Fibroblast of skin of back (primary cell): ENCODE measurements around the gene CFAP251.
A peak's percentile ranks its signal among the peaks of the same experiment; 100 is the strongest.
"Not testable (repeated sequence)": the region's sequence is repeated elsewhere in the genome, so short reads cannot be mapped to it uniquely, and the experiment has no call there.

Experiments used
- DNase-seq: peaks from one replicate; pipeline ENCODE4 v3.0.0-alpha.2; 2013

Gene CFAP251

GRCh38 chr12:121975021-121975420 is 56.6 kb downstream of the CFAP251 start:
- DNase-seq, result no peak

GRCh38 chr12:121976950-121977349 is 58.6 kb downstream of the CFAP251 start:
- no peak for DNase-seq

DNA sequence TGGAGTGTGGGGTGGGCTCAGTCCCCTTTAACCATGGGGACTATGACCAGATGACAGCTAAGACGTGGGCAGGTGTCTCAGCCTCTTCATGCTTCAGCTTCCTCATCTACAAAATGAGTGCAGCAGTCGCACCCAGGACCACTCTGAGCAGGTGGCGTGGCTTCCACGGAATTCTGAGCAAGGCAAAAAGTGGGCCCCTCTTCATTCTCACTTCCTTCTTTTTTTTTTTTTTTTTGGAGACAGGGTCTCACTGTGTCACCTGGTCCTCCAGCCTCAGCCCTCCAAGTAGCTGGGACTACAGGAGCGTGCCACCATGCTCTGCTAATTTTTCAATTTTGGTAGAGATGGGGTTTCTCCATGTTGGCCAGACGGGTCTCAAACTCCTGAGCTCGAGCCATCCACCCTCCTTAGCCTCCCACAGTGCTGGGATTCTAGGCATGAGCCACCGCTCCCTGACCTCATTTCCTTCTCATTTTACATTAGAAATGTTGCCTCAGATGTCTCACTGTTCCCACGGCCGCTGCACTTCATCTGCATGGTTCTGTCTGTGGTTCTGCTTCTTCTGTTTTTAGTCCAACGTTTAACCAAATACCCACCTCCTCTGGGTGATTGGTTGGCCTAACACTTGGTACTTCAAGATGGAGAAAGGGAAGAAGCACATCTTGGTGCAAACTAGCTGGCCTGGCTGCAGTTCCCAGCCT is 61.9 kb downstream of the CFAP251 start:
- DNase-seq, result peak; percentile 42

DNA sequence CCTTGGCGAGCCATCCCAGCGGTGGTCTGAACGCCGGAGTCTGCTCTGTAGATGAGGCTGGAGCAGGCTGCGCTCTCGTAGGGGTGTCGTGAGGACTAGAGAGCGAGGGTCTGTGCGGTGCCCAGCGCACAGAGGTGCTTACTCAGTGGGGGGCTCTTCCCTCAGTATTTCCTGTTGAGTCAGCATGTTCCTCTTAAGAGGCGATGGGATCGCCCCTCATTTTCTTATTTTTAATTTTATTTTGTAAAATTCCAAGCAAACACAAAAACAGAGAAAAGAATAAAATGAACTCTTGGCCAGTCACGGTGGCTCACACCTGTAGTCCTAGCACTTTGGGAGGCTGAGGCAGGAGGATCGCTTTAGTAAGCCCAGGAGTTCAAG is 62.5 kb downstream of the CFAP251 start:
- DNase-seq, result no peak

GRCh38 chr12:121981456-121981855 is 63.1 kb downstream of the CFAP251 start:
- no peak for DNase-seq

DNA sequence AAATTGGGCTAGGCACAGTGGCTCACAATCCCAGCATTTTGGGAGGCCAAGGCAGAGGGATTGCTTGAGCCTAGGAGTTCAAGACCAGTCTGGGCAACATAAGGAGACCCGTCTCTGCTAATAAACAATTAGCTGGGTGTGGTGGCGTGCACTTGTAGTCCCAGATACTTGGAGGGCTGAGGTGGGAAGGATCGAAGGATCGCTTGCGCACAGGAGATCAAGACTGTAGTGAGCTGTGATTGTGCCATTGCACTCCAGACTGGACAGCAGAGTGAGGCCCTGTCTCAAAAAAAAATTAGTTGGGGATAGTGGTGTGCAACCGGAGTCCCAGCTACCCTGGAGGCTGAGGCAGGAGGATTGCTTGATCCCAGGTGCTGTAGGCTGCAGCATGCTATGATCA is 64.6 kb downstream of the CFAP251 start:
- DNase-seq, result no peak

GRCh38 chr12:121983536-121984210 is 65.3 kb downstream of the CFAP251 start:
- no peak for DNase-seq

GRCh38 chr12:121986489-121987245 is 68.3 kb downstream of the CFAP251 start:
- no peak for DNase-seq

- not testable (repeated sequence) for DNase-seq
These were observed 70.1 kb downstream of the CFAP251 start for GRCh38 chr12:121988519-121988918.

GRCh38 chr12:121989276-121990113 is 71.1 kb downstream of the CFAP251 start:
- DNase-seq, result no peak

GRCh38 chr12:121990114-121990647 is 71.8 kb downstream of the CFAP251 start:
- no peak for DNase-seq

DNA sequence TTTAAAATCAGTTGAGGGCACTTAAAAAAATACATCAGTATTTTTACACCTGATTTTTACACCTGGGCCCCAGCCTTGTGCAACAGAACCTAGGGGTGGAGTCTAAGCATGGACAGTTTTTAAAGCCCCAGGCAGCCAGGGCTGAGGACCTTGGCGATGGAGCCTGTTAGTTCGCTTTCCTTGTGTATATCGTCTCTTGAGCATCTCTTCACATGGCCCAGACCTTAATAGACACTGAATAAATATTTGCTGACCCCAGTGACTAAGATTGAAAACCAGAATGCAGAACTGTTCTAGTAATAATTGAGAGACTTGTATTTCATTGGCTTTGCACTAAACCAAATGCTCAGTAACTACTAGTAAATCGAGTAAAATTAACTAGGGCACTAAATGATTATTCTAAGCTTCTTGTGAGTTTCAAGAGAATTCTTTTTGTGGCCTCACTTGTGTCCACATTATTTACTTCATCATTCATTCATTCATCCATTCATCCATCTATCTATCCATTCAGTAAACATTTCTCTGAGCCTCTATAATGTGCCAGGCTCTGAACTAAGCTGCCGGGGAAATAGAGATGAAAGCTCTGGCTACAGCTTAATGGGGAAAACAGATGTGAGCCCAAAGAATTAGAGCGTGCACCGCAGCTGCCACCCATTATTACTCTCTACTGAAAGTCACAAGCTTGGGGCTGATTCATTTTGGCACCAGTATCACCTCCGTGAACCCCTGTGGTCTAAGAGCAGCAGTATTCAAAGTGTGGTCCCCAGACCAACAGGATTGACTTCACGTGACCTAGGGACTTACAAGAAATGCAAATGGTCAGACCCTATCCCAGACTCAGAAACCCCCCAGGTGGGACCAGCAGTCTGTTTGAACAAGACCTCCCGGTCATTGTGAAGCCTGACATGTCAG is 72.6 kb downstream of the CFAP251 start:
- DNase-seq, result peak; percentile 4

- DNase-seq, result peak; percentile 98
These were observed 73.9 kb downstream of the CFAP251 start for GRCh38 chr12:121992059-121992879.

DNA sequence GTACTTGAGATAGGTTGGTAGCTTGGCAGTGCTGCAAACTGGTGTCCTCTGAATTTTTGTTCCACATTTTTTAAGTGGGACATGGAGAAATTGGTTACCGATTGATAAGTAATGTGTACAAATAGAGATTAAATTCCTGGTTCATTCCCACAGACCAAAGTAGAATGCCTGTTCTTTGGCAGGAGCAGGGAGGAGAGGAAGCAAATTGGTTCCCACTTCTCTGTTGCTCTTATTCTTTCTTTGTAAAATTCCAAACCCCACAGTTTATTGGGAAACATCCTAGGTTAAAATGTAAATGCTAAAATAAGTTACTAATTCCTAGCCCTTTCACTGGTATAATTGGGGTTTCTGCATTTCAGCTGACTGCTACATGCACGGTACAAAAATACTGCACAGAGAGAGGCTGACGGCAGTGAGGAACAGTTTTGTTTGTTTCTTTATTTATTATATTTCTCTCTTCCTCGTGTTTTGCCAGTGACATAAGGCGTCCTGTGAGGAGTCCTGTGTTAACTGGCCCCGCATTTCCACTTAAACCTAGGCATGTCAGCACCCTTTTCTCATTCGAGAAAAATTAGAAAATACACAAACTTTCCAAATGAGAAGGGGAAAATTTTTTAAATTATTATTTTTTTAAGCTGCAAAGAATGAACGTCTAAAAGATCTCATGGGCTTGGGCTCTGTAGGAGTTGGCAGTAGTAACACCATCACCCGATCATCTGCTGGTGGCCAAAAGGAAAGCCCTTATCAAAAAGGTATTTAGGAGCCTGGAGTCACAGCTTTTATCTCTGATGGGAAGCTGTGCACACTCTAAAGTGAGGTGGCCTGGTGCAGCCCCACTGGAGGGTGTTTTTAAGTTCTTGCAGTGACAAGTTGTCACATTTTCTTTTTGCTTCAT is 77.9 kb downstream of the CFAP251 start:
- DNase-seq, result no peak

GRCh38 chr12:121996945-121997612 is 78.7 kb downstream of the CFAP251 start:
- peak; percentile 27 for DNase-seq

- no peak for DNase-seq
These were observed 83.2 kb downstream of the CFAP251 start for GRCh38 chr12:122001466-122002209.

- peak; percentile 82 for DNase-seq
These were observed 85.5 kb downstream of the CFAP251 start for GRCh38 chr12:122003651-122004611.
